NCI-H1092 (cell line): Measurements from ENCODE around the gene PLXDC2.

Experiments
- DNase-seq: peaks from one replicate; lab custom pipeline; 2025; lab: John Stamatoyannopoulos, UW

PLXDC2 gene

GRCh38 chr10:19941206-19941880 lies 125.1 kb downstream of the PLXDC2 start:
- no peak for DNase-seq

GRCh38 chr10:19944911-19945663 lies 128.9 kb downstream of the PLXDC2 start:
- no peak for DNase-seq

- no peak for DNase-seq
Measured at GRCh38 chr10:19946245-19946644, 130.0 kb downstream of the PLXDC2 start.

GRCh38 chr10:19946791-19947190 lies 130.6 kb downstream of the PLXDC2 start:
- DNase-seq, result no peak

- DNase-seq, result no peak
Measured at GRCh38 chr10:19947215-19947614, 131.0 kb downstream of the PLXDC2 start.

GRCh38 chr10:19947656-19948055 lies 131.4 kb downstream of the PLXDC2 start:
- DNase-seq, result no peak

- no peak for DNase-seq
Measured at GRCh38 chr10:19952224-19953010, 136.2 kb downstream of the PLXDC2 start.

- no peak for DNase-seq
Measured at GRCh38 chr10:19954601-19955000, 138.4 kb downstream of the PLXDC2 start.

GRCh38 chr10:19956516-19957032 lies 140.3 kb downstream of the PLXDC2 start:
- no peak for DNase-seq

GRCh38 chr10:19958787-19959186 lies 142.6 kb downstream of the PLXDC2 start:
- no peak for DNase-seq

- DNase-seq, result no peak
Measured at GRCh38 chr10:19961076-19962053, 145.1 kb downstream of the PLXDC2 start.

GRCh38 chr10:19964625-19965024 lies 148.4 kb downstream of the PLXDC2 start:
- no peak for DNase-seq

GRCh38 chr10:19966751-19967150 lies 150.5 kb downstream of the PLXDC2 start:
- DNase-seq, result no peak

GRCh38 chr10:19967981-19968380 lies 151.7 kb downstream of the PLXDC2 start:
- no peak for DNase-seq

GRCh38 chr10:19968745-19969144 lies 152.5 kb downstream of the PLXDC2 start:
- no peak for DNase-seq

- DNase-seq, result no peak
Measured at GRCh38 chr10:19970256-19970655, 154.0 kb downstream of the PLXDC2 start.

- DNase-seq, result no peak
Measured at GRCh38 chr10:19970717-19971116, 154.5 kb downstream of the PLXDC2 start.

- no peak for DNase-seq
Measured at GRCh38 chr10:19971343-19972052, 155.3 kb downstream of the PLXDC2 start.

- no peak for DNase-seq
Measured at GRCh38 chr10:19974138-19974537, 157.9 kb downstream of the PLXDC2 start.

- no peak for DNase-seq
Measured at GRCh38 chr10:19974554-19974953, 158.3 kb downstream of the PLXDC2 start.

GRCh38 chr10:19977097-19977521 lies 160.9 kb downstream of the PLXDC2 start:
- DNase-seq, result no peak
